GM12891 (cell line): ENCODE measurements around the gene LRP3.

Source experiments
- POLR2A ChIP-seq: IDR thresholded peaks from 2 replicates; pipeline ENCODE4 v1.6.1; 2011; ENCODE audit warnings: low read depth, low read length, control low read depth
- POLR2AphosphoS5 ChIP-seq: IDR thresholded peaks from 2 replicates; pipeline ENCODE4 v1.6.1; 2011; ENCODE audit warnings: low read depth, low read length, control low read depth
- SPI1 ChIP-seq: IDR thresholded peaks from 2 replicates; pipeline ENCODE4 v1.6.1; 2011; ENCODE audit warnings: low read depth, low read length, control low read depth
- TAF1 ChIP-seq: IDR thresholded peaks from 2 replicates; pipeline ENCODE4 v1.6.1; 2011; ENCODE audit warnings: low read depth, low read length, control low read depth

DNA sequence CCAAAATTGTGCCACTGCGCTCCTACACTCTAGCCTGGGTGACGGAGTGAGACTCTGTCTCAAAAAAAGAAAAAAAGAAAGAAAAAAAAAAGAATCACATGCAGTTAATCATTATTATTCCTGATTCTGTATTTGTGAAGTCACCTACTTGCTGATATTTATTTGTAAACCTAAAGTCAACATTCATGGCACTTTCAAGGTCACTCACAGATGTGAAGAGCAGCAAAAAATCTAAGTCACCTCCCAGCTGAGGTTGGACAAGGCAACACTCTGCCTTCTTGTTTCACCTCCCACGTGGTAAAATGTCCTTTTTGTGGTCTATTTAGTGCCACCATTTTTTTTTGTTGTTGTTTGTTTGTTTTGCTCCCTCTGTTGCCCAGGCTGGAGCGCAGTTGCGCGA is 35.8 kb upstream of the LRP3 start:
- no peak for TF ChIP-seq POLR2AphosphoS5
- no peak for TF ChIP-seq POLR2A
- no peak for TF ChIP-seq SPI1
- TF ChIP-seq TAF1: no peak
